GM19397 (cell line): ENCODE results near the gene KYNU.
"Not testable (repeated sequence)": the region's sequence is repeated elsewhere in the genome, so short reads cannot be mapped to it uniquely, and the experiment has no call there.

ENCODE experiments used
- ATAC-seq: cut with Tn5 transposase; IDR thresholded peaks from one replicate; pipeline ENCODE4 v1.9.1; 2021; ENCODE audit warnings: mild to moderate bottlenecking, moderate library complexity; ENCODE audit not compliant: unreplicated experiment

KYNU gene

DNA sequence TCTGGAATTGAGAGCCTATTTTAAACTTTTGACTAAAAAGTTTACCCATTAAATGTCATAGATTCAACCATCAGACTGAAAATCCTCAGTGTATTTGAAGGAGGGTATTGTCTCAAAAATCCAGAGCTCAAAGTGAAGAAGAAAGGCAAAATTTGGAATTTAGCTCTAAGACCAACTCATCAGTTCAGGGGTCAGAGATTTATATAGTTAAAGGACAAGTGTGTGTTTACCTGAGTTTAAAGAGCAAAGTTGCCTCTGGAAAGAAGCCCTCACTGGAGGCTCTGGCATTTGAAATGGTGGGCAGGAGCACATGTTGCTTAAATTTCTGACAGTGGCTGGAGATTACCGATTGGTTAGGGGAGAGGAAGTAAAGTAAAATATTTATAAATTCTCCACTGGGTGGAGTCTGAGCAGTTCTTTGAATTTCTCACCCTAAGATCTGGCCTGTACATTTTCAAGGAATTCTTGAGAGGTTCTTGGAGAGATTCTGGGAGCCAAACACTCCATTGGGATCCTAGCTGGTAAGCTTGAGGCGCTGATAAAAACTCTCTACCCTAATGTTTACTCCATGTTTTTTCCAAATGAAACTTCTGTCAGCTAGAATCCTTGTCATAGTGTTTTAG lies at the start of gene KYNU:
Gene KYNU, plus strand, starts transcription at position 449 of the 623 bp plus-strand sequence. CDS start 7,704 bp downstream, outside the sequence.
- ATAC-seq, result peak; percentile 54

DNA sequence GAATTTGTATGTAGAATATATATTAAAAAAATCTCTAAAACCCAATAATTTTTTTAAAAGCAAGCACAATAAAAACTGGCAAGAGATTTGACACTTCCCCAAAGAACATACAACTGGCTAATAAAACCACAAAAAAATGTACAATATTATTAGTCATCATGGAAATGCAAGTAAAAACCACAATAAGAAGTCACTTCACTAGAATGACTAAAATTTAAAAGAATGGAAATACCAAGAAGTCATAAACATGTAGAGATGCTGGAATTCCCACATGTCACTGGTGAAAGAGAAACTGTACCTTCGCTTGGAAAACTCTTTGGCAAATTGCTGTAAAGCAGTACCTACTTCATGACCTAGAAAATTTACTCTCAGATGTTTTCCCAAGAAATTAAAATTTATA lies 43.4 kb upstream of the KYNU start:
- ATAC-seq, result no peak

DNA sequence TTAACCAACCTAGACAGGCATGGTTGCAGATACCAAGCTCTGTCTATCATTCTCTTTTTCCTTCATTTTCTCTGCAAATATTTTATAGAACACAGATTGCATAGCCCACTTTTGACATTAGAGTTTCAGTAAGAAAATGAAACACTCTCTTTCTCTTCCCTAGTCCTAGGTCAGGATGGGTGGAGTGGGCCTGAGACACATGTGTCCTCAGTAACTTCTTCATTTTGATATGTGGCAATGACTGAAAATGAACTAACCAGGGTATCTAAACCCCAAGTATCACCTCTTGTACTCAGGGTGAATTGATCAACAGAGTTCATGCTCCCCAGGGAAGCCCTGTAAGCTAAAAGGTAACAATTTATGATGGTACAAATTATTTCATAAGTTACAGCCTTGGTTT lies 37.0 kb upstream of the KYNU start:
- no peak for ATAC-seq

DNA sequence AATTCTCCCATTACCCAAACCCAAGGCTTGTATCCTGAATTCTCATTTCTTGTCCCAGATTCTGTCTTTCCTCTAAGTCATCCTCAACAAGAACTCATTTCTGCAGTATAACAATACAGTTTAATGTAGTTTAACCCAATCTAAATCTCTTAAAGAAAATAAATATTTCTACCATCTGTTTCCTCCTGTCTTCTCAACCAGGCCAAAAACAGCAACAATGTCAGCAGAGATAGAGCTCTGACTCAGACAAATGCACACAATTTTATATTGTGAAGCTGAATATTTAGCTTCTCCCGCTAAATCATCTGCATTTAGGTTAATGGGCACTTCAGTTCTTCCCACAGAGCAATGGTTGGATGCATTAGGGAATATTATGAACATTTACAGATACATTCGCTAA lies 35.7 kb upstream of the KYNU start:
- no peak for ATAC-seq

DNA sequence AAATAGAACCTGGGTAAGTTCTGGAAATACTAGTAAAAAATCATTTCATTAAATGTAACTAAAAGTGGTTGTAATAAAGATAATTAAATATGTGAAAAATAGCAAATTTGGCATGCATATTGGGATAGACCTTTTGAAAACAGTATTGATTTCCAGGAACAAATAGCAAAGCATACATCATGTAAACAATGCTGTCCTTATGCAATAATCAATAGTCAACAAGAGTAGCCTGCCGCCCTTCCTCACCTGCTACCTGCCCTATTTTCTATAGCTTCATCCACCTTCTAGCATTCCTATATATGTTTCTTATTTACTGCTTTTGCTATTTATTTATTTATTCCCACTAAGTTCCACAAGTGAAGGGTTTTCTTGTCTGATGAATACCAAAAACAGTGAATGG lies 35.1 kb upstream of the KYNU start:
- no peak for ATAC-seq

DNA sequence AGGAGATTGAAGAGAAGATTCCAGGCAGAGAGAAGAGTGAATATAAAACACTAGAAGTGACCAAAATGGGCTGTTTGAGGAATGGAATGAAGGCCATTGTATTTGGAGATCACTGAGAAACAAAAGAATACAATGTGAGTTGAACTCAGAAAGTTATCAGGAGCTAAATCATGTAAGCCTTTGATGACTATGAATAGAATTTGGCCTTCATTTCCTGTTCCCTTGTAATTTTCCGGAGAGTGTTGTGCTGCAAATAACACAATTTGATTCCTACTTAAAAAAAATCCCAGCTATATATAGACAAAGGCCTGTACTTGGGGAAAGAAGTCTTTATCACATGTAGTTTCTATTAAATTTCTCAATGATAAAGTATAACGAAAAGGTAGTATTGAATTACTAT lies 33.7 kb upstream of the KYNU start:
- ATAC-seq, result no peak

DNA sequence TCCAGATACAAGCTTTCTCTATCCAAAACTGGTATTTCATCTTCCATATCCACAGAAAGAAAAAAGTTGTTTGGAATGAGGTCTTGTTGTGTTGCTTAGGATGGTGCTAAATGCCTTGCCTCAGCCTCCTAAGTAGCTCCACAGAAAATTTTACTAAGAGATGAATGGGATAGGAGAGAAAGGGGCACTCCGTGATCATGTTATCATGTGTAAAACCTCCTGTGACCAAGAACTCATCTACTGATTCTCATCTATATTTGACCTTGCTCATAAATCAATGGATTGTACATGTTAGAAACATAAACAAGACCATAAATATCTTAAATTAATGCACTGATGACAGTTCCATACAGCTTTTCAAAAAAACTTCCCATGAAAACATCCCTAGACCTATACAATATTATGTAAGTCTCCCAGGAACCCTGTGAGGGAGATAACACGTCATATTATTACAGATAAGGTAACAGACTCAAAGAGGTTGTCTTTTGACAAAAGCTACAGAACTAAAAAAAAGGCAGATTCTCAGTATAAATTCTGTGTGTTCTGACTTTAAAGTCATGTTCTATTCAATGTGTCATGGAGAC lies 29.3 kb upstream of the KYNU start:
- ATAC-seq, result no peak

DNA sequence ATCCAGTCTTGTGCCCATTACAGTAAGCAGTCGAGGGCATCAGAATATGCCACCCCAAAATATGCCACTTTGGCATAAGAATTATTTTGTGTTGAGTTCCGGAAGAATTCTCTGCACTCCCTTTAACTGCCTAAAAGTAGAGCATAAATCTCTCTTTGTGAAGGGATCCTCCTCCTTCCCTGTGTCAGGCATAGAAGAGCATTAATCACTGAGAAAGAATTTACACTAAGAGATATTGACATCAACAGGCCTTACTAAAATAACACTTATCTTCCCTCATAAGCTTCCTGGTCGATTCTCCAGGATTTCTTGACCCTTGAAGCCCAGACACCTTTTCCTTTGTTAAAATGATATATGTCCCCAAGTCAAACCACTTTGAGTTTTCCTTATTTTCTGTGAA lies 27.6 kb upstream of the KYNU start:
- ATAC-seq, result no peak

DNA sequence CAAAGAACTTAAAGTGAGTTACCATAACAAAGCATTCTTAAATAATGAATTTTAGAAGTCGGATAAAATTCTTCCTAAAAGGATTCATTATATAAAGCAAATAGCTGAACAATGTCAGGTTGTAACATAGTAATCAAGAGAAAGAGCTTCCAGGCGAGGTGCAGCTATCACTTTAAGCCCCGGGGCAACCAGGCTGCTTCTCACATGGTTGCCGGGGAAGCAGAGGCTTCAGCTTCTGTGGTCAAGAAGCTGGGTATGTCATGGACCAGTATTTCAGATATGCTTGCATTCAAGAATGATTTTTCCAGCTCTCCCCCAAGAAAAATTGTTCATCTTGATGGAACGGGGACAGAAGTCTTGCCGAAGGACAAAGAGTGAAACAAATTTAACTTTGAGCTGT lies 23.6 kb upstream of the KYNU start:
- ATAC-seq, result no peak

DNA sequence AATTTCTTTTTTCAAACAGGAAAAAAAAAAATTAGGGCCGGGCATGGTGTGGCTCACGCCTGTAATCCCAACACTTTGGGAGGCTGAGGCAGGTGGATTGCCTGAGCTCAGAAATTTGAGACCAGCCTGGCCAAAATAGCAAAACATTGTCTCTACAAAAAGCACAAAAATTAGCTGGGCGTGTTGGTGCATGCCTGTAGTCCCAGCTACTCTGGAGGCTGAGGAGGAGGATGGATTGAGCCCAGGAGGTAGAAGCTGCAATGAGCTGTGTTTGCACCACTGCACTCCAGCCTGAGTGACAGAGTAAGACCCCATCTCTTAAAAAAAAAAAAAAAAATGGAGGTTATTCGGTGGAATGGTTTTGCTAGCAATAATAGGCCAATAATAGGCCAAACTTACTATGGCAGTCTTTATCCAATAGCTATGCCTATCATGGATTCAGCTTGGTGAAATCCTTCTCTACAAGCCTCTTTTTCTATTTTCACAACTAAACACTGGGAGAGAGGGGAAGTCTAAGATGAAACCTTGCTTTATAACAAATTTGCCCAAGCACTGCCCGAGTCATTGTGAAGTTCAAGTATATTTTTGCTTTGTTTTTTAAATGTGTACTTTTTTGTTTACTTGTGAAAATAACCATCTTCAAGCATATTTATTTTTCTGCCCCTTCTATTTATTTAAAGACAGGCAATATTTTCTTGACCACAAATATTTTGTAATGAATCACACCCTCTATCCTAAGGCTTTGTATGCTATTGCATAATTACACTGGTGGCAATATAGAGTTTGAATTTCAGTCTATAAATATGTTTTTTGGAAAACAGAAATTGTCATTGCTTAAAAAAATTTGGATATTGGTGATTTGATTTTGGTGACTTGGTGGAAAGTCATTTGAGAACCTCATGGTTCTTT lies 20.0 kb upstream of the KYNU start:
- ATAC-seq, result no peak

DNA sequence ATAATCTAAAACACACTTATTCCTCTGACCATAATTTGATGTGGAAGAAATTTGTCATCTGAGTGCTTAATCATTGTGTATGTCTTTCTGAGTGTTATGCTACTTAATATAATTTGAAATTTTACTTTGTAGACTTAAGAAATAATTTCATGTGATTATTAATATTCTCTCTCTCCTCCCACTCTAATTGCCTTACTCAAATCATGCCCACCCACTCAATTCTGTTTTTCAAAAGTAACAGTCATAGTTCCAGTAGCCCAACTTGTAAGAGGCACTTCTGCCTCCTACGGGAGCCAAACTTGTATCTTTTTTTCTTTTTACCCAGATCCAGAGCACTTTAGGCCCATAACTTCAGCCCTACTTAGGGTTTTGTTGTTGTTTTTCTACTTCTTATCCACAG lies 18.5 kb upstream of the KYNU start:
- ATAC-seq, result no peak

DNA sequence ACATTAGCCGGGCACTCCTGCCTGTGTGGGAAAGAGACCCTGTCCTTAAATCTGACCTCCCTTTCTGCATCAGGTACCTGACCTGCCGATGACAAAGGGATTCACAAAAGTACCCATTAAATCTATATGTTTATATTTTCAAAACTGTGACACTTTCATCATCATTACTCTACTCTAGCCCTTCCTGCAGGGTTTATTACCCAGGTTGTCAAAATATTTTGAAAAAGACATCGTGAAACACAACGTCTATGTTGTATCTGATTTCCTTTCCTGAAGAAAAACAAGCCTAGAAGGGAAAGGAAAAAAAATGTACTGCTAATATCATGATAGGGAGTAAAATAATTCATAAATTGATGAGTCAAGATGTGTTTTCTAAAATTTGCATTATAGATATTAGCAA lies 15.2 kb upstream of the KYNU start:
- no peak for ATAC-seq

DNA sequence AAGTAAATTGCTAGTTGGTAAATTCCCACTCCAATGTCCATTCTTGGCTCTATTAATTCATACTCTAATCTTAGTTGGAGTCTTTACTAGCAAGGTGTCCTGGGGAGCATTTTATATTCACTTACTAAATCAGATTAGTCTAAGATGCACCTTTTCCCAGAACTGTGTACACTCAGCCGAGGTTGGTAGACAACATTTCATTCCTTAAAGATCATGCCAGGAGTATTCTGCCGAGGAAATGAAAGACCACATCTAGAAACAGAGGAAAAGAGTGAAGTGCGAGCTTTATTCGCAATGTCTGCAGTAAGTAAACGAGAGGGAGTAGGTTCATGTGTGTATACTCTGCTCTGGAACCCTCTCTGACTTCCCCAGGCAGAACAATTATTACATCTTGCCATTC lies 14.6 kb upstream of the KYNU start:
- no peak for ATAC-seq

DNA sequence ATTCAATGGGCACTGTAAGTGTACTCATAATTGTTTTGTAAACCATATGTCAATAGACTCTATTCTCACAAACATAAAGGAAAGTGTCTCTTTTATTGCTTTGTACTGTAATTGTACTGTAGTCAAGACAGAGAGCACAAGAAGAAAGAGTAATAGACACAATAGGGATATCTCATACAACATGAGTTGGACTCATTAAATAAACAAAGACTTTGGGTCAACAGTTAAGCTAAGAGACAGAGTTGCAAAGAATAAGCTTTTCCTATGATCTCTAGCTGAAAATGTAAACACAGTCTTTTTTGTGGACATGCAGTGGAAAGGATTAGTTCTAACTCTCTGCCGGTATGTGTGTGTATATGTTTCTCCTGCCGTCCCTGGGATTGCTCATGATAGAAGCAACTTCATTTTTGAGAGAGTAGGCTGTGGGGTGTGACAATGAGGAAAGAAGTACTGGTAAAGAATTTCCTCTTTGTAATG lies 13.9 kb upstream of the KYNU start:
- no peak for ATAC-seq

DNA sequence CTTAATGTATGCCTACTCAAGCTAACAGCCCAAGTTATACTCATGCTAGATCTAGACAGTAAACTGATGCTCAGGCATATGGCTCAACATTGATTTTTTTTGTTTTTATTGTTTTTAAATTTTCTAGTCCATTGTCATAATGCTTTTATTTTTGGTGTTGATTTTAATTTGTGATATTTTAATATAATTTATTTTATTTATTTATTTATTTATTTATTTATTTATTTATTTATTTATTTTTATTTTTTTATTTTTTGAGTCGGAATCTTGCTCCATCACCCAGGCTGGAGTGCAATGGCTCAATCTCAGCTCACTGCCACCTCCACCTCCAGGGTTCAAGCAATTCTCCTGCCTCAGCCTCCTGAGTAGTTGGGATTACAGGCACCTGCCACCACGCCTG lies 12.9 kb upstream of the KYNU start:
- ATAC-seq, result not testable (repeated sequence)

DNA sequence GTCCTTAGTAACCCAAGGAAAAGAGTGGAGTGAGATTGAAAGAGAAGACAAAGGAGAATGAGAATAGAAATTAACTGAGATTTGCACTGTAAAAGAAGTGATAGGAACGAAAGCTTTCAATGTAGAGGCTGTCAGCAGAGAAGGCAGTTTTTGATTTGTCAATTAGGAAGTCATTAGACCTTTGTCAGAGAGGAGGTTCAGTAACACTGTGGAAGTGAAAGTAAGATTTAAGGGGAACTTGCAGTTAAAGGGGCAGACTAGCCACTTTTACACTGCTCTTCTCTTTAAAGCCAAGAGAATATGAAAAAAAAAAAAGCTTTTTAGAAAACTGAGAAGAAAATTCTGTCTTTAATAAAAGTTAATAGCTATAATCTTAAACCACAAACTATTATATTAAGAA lies 11.5 kb upstream of the KYNU start:
- ATAC-seq, result peak; percentile 92

DNA sequence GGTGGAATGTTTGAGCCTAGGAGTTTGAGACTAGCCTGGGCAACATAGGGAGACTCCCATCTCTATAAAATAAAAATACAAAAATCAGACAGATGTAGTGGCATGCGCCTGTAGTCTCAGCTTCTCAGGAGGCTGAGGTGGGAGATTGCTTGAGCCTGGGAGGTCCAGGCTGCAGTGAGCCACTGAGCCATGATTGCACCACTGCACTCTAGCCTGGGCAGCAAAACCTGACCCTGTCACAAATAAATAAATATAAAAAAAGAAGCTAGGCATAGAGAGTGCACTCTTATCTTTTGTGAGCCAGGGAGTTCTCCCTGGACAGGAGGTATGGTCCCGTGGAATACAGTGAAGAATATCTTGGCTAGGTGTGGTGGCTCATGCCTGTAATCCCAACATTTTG lies 11.0 kb upstream of the KYNU start:
- ATAC-seq, result peak; percentile 14

DNA sequence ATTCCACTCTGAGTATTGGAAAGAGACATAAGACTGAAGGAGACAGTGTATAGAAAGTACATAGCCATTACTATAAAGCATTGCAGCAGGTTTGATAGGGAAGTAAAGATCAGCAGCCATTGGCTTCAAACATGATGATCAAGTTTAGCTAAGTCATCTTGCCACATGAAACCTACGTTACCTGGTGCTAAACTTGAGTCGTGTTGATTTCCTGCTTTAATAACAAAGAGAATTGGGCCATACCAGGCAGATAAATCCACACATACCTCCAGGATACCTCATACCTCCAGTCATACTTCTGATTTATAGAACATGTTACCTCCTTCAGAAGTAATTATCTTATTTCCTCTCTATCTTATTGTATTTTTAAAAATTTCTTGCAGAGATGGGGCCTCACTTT lies 10.3 kb upstream of the KYNU start:
- ATAC-seq, result no peak

DNA sequence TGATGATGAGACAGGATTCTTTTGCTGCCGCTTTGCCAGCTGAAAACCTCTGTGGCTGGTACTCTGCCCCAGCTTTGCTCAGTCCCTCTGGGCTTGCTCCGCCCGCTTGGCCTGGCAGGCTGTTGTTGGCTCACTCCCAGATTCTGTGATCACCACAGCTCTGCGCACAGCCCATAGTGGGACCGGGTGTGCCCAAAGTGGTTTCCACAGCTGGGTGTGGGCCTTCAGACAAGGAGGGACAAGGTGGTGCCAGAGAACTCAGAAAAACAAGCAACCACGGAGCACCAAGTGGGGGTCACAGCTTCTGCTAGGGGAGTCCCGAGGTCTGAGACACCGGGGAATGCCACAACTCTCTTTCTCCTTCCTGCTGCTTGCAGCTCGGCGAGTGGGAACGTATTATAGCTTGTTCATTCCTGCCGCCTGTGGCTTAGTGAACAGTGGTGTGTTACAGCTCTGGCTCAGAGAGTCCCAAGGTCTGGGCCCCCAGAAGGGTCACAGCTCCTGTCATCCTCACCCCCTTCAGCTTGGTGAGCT lies 9.2 kb upstream of the KYNU start:
- ATAC-seq, result peak; percentile 27

DNA sequence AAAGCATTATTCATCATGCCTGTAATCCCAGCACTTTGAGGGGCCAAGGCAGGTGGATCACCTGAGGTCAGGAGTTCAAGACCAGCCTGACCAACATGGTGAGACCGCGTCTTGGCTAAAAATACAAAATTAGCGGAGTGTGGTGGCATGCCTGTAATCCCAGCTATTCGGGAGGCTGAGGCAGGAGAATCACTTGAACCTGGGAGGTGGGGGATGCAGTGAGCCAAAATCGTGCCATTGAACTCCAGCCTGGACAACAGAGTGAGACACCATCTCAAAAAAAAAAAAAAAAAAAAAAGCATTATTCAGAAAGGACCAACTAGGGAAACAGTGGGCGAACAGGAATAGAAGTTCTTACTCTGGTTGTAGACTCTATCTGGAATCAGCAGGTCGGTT lies 8.4 kb upstream of the KYNU start:
- ATAC-seq, result not testable (repeated sequence)

DNA sequence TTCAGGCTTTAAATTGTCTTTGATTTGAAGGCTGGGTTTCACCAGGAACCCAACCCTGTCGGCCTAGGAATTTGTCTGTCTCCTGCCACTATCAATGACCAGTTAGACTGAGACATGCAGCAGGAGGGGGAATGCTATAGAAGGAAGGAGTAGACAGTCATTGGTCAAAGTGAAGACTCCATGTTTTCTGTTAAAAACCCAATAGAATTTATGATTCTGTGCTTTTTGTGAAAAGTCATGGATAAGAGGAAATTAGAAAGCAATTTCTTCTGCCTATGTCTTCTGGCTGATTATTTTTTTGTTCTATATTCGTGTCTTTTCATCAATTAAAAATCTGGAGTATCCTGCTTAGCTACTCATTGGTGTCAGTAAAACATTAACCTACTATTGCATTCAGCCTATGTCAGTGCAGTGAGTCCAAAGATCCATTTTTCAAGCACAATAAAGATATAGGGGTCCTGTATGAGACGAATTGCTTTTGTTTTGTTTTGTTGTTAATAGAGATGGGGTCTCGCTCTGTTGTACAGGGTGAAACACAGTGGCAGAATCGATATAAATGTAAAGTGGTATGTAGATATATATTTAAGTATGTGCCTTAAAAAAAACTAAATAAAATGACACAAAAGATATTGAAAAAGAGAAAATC lies 7.9 kb upstream of the KYNU start:
- ATAC-seq, result no peak
